Measurements from ENCODE around the gene HPSE2. TPM values are rescaled to one million over a fixed set of nuclear protein-coding genes. Genes with fewer than 3 reads are reported as not detected.

Gene HPSE2
- total and polyA plus RNA-seq, 2 experiments from 2014 or later: 0.10 to 0.24 TPM

DNA sequence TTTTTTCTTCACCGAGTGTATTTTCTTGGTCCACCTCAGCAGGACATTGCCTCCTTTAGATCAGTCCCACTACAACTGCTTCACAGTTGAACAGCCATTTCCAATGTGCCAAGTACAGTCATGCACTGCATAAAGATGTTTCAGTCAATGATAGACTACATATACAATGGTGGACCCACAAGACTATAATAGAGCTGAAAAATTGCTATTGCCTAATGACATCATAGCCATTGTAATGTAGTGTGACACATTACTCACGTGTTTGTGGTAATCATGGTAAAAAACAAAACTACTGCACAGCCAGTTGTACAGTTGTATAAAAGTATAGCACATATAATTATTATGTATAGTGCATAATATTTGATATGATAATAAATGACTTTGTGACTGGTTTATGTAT lies 675.1 kb downstream of the HPSE2 start:
- H3K79me2 ChIP-seq (replicated peaks; ENCODE audit: insufficient read depth): no peaks in the 10 kb centered on the region
- H3K27me3 ChIP-seq (ENCODE audit: insufficient read depth): no peaks in the 10 kb centered on the region
- peaks cover 4% of the 10 kb centered on the region; the same call in 1 of the 2 replicates for H3K9me2 ChIP-seq (ENCODE audit: insufficient read depth)
- no peaks in the 10 kb centered on the region for H3K4me1 ChIP-seq (ENCODE audit: insufficient read depth)
- TF ChIP-seq EZH2 (IDR thresholded peaks at IDR 0.05; ENCODE audit: low read depth, unreplicated experiment): no peak
- TF ChIP-seq CREB1 (CRISPR knock-in tag; IDR thresholded peaks at IDR 0.05; ENCODE audit: low read depth): no peak
- no peak for TF ChIP-seq STAT1 (IDR thresholded peaks at IDR 0.05; ENCODE audit: unreplicated experiment)
- TF ChIP-seq, protein P1, sequence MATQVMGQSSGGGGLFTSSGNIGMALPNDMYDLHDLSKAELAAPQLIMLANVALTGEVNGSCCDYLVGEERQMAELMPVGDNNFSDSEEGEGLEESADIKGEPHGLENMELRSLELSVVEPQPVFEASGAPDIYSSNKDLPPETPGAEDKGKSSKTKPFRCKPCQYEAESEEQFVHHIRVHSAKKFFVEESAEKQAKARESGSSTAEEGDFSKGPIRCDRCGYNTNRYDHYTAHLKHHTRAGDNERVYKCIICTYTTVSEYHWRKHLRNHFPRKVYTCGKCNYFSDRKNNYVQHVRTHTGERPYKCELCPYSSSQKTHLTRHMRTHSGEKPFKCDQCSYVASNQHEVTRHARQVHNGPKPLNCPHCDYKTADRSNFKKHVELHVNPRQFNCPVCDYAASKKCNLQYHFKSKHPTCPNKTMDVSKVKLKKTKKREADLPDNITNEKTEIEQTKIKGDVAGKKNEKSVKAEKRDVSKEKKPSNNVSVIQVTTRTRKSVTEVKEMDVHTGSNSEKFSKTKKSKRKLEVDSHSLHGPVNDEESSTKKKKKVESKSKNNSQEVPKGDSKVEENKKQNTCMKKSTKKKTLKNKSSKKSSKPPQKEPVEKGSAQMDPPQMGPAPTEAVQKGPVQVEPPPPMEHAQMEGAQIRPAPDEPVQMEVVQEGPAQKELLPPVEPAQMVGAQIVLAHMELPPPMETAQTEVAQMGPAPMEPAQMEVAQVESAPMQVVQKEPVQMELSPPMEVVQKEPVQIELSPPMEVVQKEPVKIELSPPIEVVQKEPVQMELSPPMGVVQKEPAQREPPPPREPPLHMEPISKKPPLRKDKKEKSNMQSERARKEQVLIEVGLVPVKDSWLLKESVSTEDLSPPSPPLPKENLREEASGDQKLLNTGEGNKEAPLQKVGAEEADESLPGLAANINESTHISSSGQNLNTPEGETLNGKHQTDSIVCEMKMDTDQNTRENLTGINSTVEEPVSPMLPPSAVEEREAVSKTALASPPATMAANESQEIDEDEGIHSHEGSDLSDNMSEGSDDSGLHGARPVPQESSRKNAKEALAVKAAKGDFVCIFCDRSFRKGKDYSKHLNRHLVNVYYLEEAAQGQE (IDR thresholded peaks at IDR 0.05; ENCODE audit: unreplicated experiment): no peak
- no peak for TF ChIP-seq NANOG (IDR thresholded peaks at IDR 0.05; ENCODE audit: borderline replicate concordance)
- TF ChIP-seq EZH2phosphoT487 (IDR thresholded peaks at IDR 0.05; ENCODE audit: unreplicated experiment): no peak
- TF ChIP-seq, protein P2, sequence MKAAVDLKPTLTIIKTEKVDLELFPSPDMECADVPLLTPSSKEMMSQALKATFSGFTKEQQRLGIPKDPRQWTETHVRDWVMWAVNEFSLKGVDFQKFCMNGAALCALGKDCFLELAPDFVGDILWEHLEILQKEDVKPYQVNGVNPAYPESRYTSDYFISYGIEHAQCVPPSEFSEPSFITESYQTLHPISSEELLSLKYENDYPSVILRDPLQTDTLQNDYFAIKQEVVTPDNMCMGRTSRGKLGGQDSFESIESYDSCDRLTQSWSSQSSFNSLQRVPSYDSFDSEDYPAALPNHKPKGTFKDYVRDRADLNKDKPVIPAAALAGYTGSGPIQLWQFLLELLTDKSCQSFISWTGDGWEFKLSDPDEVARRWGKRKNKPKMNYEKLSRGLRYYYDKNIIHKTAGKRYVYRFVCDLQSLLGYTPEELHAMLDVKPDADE (IDR thresholded peaks at IDR 0.05): no peak
- TF ChIP-seq ZNF331 (CRISPR knock-in tag; IDR thresholded peaks at IDR 0.05; ENCODE audit: low read depth): no peak
- no peak for TF ChIP-seq ZNF114 (CRISPR knock-in tag; IDR thresholded peaks at IDR 0.05)
- TF ChIP-seq, protein P3, sequence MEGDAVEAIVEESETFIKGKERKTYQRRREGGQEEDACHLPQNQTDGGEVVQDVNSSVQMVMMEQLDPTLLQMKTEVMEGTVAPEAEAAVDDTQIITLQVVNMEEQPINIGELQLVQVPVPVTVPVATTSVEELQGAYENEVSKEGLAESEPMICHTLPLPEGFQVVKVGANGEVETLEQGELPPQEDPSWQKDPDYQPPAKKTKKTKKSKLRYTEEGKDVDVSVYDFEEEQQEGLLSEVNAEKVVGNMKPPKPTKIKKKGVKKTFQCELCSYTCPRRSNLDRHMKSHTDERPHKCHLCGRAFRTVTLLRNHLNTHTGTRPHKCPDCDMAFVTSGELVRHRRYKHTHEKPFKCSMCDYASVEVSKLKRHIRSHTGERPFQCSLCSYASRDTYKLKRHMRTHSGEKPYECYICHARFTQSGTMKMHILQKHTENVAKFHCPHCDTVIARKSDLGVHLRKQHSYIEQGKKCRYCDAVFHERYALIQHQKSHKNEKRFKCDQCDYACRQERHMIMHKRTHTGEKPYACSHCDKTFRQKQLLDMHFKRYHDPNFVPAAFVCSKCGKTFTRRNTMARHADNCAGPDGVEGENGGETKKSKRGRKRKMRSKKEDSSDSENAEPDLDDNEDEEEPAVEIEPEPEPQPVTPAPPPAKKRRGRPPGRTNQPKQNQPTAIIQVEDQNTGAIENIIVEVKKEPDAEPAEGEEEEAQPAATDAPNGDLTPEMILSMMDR (conservative IDR thresholded peaks at IDR 0.05; ENCODE audit: low read depth in 2 of 2): no peak
- TF ChIP-seq, protein P4, sequence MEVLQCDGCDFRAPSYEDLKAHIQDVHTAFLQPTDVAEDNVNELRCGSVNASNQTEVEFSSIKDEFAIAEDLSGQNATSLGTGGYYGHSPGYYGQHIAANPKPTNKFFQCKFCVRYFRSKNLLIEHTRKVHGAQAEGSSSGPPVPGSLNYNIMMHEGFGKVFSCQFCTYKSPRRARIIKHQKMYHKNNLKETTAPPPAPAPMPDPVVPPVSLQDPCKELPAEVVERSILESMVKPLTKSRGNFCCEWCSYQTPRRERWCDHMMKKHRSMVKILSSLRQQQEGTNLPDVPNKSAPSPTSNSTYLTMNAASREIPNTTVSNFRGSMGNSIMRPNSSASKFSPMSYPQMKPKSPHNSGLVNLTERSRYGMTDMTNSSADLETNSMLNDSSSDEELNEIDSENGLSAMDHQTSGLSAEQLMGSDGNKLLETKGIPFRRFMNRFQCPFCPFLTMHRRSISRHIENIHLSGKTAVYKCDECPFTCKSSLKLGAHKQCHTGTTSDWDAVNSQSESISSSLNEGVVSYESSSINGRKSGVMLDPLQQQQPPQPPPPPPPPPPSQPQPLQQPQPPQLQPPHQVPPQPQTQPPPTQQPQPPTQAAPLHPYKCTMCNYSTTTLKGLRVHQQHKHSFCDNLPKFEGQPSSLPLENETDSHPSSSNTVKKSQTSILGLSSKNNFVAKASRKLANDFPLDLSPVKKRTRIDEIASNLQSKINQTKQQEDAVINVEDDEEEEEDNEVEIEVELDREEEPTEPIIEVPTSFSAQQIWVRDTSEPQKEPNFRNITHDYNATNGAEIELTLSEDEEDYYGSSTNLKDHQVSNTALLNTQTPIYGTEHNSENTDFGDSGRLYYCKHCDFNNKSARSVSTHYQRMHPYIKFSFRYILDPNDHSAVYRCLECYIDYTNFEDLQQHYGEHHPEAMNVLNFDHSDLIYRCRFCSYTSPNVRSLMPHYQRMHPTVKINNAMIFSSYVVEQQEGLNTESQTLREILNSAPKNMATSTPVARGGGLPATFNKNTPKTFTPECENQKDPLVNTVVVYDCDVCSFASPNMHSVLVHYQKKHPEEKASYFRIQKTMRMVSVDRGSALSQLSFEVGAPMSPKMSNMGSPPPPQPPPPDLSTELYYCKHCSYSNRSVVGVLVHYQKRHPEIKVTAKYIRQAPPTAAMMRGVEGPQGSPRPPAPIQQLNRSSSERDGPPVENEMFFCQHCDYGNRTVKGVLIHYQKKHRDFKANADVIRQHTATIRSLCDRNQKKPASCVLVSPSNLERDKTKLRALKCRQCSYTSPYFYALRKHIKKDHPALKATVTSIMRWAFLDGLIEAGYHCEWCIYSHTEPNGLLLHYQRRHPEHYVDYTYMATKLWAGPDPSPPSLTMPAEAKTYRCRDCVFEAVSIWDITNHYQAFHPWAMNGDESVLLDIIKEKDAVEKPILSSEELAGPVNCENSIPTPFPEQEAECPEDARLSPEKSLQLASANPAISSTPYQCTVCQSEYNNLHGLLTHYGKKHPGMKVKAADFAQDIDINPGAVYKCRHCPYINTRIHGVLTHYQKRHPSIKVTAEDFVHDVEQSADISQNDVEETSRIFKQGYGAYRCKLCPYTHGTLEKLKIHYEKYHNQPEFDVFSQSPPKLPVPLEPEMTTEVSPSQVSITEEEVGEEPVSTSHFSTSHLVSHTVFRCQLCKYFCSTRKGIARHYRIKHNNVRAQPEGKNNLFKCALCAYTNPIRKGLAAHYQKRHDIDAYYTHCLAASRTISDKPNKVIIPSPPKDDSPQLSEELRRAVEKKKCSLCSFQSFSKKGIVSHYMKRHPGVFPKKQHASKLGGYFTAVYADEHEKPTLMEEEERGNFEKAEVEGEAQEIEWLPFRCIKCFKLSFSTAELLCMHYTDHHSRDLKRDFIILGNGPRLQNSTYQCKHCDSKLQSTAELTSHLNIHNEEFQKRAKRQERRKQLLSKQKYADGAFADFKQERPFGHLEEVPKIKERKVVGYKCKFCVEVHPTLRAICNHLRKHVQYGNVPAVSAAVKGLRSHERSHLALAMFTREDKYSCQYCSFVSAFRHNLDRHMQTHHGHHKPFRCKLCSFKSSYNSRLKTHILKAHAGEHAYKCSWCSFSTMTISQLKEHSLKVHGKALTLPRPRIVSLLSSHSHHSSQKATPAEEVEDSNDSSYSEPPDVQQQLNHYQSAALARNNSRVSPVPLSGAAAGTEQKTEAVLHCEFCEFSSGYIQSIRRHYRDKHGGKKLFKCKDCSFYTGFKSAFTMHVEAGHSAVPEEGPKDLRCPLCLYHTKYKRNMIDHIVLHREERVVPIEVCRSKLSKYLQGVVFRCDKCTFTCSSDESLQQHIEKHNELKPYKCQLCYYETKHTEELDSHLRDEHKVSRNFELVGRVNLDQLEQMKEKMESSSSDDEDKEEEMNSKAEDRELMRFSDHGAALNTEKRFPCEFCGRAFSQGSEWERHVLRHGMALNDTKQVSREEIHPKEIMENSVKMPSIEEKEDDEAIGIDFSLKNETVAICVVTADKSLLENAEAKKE (CRISPR knock-in tag; IDR thresholded peaks at IDR 0.05): no peak
- no peak for TF ChIP-seq POLR2AphosphoS5 (IDR thresholded peaks at IDR 0.05; ENCODE audit: low read depth)
- TF ChIP-seq JUNB (IDR thresholded peaks at IDR 0.05; ENCODE audit: unreplicated experiment): no peak
- ATAC-seq: no peak
- Mint-ChIP-seq H3K4me3 (no peak overlapping the region), H3K9me3 (no peaks in the 10 kb centered on the region), H3K27ac (no peak overlapping the region), H3K27me3 (ENCODE audit: insufficient read depth, low read depth, poor library complexity) (peaks cover 4% of the 10 kb centered on the region), H3K4me1 (no peaks in the 10 kb centered on the region), H3K36me3 (ENCODE audit: low read depth) (no peaks in the 10 kb centered on the region)
- H3K4me3 ChIP-seq: no peak overlapping the region
- no peaks in the 10 kb centered on the region for H3K36me3 ChIP-seq (ENCODE audit: insufficient read depth)
- no peaks in the 10 kb centered on the region for H3F3A ChIP-seq (replicated peaks; ENCODE audit: low read depth)
- DNase-seq (ENCODE audit: low spot score): no peak
- no peak overlapping the region for H2AFZ ChIP-seq
- H3K4me2 ChIP-seq: no peak overlapping the region
- H4K20me1 ChIP-seq (replicated peaks; ENCODE audit: insufficient read depth): no peaks in the 10 kb centered on the region
- no peak overlapping the region for H3K27ac ChIP-seq (ENCODE audit: low read depth)

Measured in GM23338 (cell line).